ENCODE measurements around the gene NYAP2. TPM values are rescaled to one million over a fixed set of nuclear protein-coding genes. Genes with fewer than 3 reads are reported as not detected.
A peak's percentile ranks its signal among the peaks of the same experiment; 100 is the strongest.

NYAP2 gene
- total RNA-seq, 2 donors from 2014 or later = not detected

DNA sequence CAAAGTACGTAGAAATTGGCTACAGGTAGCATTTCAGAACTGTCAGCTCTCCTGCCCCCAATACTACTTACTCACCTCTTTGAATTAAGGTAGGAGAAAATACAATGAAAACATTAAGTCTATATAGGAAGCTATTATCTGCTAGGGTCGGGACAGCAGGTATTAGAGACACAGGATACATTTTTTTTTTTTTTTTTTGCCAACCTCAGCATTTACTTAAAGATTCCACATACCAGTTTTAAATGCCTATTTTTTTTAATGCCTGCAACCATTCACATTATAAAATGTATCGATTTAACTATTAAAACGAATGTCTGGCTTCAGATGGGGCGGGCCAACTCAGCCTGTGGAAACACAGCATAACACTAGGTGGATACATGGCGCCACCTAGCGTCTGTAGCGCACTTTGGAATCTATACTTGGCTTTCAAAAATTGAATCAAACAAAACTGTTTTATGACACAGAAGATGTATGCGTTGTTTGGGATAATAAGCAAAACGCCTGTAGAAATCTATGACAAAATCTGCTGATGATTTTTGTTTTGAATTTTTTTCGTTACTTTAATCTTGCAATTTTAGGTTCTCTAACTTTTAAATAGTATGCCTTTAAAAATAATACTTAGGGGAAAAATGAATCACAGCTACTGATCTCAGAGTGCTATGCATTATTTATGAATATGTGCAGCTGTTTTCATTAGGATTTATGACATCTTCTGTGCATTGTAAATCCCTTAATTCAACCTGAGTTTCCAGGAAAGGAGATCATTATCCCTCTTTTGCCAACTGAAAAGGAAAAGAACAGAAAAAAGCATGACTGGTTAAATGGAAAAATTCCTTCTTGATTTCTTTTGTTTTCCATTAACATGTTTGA lies 261.0 kb downstream of the NYAP2 start:
- 30 to 35% methylated on average over 4 to 11 of the region's 11 CpGs for WGBS, 2 experiments (ENCODE audit: insufficient coverage in 1 of 2, insufficient read length in 1 of 2)
- TF ChIP-seq, protein P1, sequence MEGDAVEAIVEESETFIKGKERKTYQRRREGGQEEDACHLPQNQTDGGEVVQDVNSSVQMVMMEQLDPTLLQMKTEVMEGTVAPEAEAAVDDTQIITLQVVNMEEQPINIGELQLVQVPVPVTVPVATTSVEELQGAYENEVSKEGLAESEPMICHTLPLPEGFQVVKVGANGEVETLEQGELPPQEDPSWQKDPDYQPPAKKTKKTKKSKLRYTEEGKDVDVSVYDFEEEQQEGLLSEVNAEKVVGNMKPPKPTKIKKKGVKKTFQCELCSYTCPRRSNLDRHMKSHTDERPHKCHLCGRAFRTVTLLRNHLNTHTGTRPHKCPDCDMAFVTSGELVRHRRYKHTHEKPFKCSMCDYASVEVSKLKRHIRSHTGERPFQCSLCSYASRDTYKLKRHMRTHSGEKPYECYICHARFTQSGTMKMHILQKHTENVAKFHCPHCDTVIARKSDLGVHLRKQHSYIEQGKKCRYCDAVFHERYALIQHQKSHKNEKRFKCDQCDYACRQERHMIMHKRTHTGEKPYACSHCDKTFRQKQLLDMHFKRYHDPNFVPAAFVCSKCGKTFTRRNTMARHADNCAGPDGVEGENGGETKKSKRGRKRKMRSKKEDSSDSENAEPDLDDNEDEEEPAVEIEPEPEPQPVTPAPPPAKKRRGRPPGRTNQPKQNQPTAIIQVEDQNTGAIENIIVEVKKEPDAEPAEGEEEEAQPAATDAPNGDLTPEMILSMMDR (conservative IDR thresholded peaks at IDR 0.05) = peak; percentile 96
- Mint-ChIP-seq H3K4me1 (no peaks in the 10 kb centered on the region), H3K9me3 (no peaks in the 10 kb centered on the region), H3K36me3 (ENCODE audit: low read depth) (no peaks in the 10 kb centered on the region), H3K4me3 (no peak overlapping the region), H3K27ac (no peak overlapping the region), H3K27me3 (ENCODE audit: insufficient read depth) (peaks cover 2% of the 10 kb centered on the region)
- Histone ChIP-seq H3K9me3 (ENCODE audit: control insufficient read depth, low read length) (no peaks in the 10 kb centered on the region), H3K27me3 (ENCODE audit: control insufficient read depth, insufficient read depth, low read length, poor library complexity, severe bottlenecking) (no peaks in the 10 kb centered on the region), H3K27ac (ENCODE audit: low read depth, low read length) (no peak overlapping the region), H3K36me3 (ENCODE audit: control insufficient read depth, insufficient read depth, low read length) (no peaks in the 10 kb centered on the region), H3K4me1 (ENCODE audit: control insufficient read depth, insufficient read depth, low read length) (no peaks in the 10 kb centered on the region), H3K4me3 (ENCODE audit: low read length) (no peak overlapping the region), H3K9ac (ENCODE audit: extremely low read depth, low read length, poor library complexity, severe bottlenecking) (no peak overlapping the region)
- peak; percentile 86 for DNase-seq

GRCh38 chr2:225662101-225662500 lies 262.6 kb downstream of the NYAP2 start:
- no peak overlapping the region for H3K4me3 ChIP-seq (ENCODE audit: low read length)
- H3K36me3 ChIP-seq (ENCODE audit: control insufficient read depth, insufficient read depth, low read length) = no peaks in the 10 kb centered on the region
- no peaks in the 10 kb centered on the region for H3K4me1 ChIP-seq (ENCODE audit: control insufficient read depth, insufficient read depth, low read length)
- H3K27me3 ChIP-seq (ENCODE audit: control insufficient read depth, insufficient read depth, low read length, poor library complexity, severe bottlenecking) = no peaks in the 10 kb centered on the region
- Mint-ChIP-seq H3K4me1 (no peaks in the 10 kb centered on the region), H3K36me3 (ENCODE audit: low read depth) (no peaks in the 10 kb centered on the region), H3K9me3 (no peaks in the 10 kb centered on the region), H3K27ac (no peak overlapping the region), H3K4me3 (no peak overlapping the region), H3K27me3 (ENCODE audit: insufficient read depth) (peaks cover 2% of the 10 kb centered on the region)
- 91 to 94% methylated on average over 3 to 4 of the region's 4 CpGs for WGBS, 2 experiments (ENCODE audit: insufficient coverage in 1 of 2, insufficient read length in 1 of 2)
- DNase-seq = no peak
- TF ChIP-seq, protein P1 (conservative IDR thresholded peaks at IDR 0.05) = no peak
- H3K9me3 ChIP-seq (ENCODE audit: control insufficient read depth, low read length) = no peaks in the 10 kb centered on the region
- no peak overlapping the region for H3K27ac ChIP-seq (ENCODE audit: low read depth, low read length)
- no peak overlapping the region for H3K9ac ChIP-seq (ENCODE audit: extremely low read depth, low read length, poor library complexity, severe bottlenecking)

DNA sequence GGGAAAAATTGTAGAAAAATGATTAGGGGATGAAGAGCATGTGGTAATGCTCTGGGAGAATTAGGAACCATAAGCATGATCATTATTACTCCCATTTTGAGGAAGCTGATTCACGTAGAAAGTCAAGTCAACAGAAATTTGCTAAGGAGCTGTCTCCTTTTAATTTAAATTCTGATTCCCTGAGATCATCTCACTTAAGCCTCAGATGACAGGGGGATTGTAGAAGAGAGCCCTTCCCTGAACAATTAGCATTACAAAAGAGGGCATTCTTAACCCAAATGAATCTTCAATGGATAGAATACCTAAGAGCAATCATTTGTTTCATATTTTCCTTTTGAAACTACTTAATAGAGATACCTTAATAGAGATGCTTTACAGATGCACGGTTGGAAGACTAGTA lies 267.9 kb downstream of the NYAP2 start:
- Mint-ChIP-seq H3K27ac (no peak overlapping the region), H3K36me3 (ENCODE audit: low read depth) (no peaks in the 10 kb centered on the region), H3K4me3 (no peak overlapping the region), H3K4me1 (no peaks in the 10 kb centered on the region), H3K9me3 (no peaks in the 10 kb centered on the region), H3K27me3 (ENCODE audit: insufficient read depth) (peaks cover 2% of the 10 kb centered on the region)
- Histone ChIP-seq H3K4me1 (ENCODE audit: control insufficient read depth, insufficient read depth, low read length) (no peaks in the 10 kb centered on the region), H3K9me3 (ENCODE audit: control insufficient read depth, low read length) (no peaks in the 10 kb centered on the region), H3K36me3 (ENCODE audit: control insufficient read depth, insufficient read depth, low read length) (no peaks in the 10 kb centered on the region), H3K9ac (ENCODE audit: extremely low read depth, low read length, poor library complexity, severe bottlenecking) (no peak overlapping the region), H3K4me3 (ENCODE audit: low read length) (no peak overlapping the region), H3K27me3 (ENCODE audit: control insufficient read depth, insufficient read depth, low read length, poor library complexity, severe bottlenecking) (no peaks in the 10 kb centered on the region), H3K27ac (ENCODE audit: low read depth, low read length) (no peak overlapping the region)
- TF ChIP-seq, protein P1 (conservative IDR thresholded peaks at IDR 0.05) = no peak
- 63% methylated on average over 1 of the region's 2 CpGs for WGBS, 2 experiments (ENCODE audit: insufficient coverage in 1 of 2, insufficient read length in 1 of 2)
- DNase-seq = no peak

Measured in endodermal cell (in vitro differentiated cells).